Left cardiac atrium (tissue), 4 donors: ENCODE data around the gene TBC1D5. TPM values are rescaled to one million over a fixed set of nuclear protein-coding genes. Genes with fewer than 3 reads are reported as not detected.
"Not testable (repeated sequence)": the region's sequence is repeated elsewhere in the genome, so short reads cannot be mapped to it uniquely, and the experiment has no call there.

Source experiments
- ATAC-seq, 2 donors: fragments of 200-7000 bp; cut with Tn5 transposase; one replicate each; pipeline ENCODE4 v1.9.1; 2020; ENCODE audit warnings: mild to moderate bottlenecking in 2 of 2, moderate library complexity in 2 of 2
- DNase-seq: peaks from one replicate; pipeline ENCODE4 v3.0.0-alpha.2; 2020
- intact Hi-C, 2 donors: fragments of 100-400 bp; cut with DNase I; formaldehyde crosslinking; loops; one replicate each; pipeline versions ENCODE4 v1.14.1 to v1.15.1; 2022 to 2023
- total RNA-seq, 2 donors: library from RNA; stranded (reverse); fragmentation: NEBNext Ultra II Directional; extraction: Animal tissue kit (Norgen Biotek cat#: 25700); gene quantifications; one replicate each; pipeline ENCODE4 v1.2.1, GENCODE V29; 2021
- donor health status: DM: no; HTN: yes; CAD: no.
- donor health status: DM: no; HTN: yes; CAD: no; lungs with severe emphysema.
- donor health status: DM: yes; HTN: yes; CAD: no.
- donor health status: Dilated cardiomyopathy.

Gene TBC1D5
- total RNA-seq, 2 donors from 2014 or later, result 33.2 to 38.7 TPM

DNA sequence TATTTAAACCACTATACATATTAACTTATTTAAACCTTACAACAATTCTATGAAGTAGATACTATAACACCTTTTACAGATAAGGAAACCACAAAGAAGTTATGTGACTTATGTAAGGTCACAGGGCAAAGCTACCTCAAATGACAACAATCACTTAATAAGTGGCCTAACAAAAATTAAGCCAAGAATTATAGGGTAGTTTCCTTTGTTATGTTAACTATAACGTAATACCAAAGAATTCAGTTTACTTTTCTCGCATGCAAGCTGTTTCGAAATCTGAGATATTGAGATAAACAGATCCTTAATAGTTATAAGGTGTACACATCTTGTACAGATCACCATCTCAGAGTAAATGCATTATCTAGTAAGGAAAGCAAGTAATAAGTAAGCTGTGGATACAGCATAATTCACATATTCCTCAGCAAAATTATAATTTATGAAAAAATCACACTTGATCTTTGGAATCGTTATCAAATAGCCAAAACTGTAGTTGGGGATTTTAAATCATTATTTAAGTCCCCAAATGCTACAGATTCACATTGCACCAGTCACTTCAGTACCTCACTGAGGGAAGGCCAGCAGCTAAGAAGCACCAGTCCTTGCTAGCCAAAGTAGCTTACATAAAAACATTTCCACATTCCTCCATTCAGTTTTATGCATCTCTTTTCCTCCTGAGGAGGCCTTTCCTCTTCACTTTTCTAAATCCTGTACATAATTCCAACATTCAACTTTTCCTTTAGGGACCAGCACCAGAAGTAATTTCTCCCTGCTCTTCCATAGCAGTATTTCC is 226.8 kb downstream of the TBC1D5 start:
- intact Hi-C loops, result no loop called here
- no peak for ATAC-seq
- no peak for DNase-seq

- DNase-seq (no peak), ATAC-seq (no peak)
- intact Hi-C loops, result no loop called here
Measured at GRCh38 chr3:17514597-17514996, 227.8 kb downstream of the TBC1D5 start.

DNA sequence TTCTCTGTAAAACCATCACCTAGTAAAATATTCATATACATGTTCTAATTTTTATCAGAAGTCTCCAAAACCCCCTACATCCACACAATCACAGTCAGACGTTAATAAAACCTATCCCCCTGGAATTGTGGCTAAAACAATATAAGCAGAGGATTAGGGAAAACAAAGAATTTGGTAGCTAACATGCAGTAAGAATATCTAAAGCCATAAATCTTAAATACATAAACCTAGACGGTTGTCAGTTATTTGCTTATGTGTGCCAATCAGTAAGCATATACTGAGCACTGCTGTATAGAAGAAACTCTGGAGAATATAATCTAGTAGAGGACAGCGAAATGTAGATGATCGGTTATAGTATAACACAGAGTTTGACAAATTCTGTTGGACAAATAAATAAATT is 232.2 kb downstream of the TBC1D5 start:
- intact Hi-C loops, result no loop called here
- ATAC-seq (no peak), DNase-seq (no peak)

- no peak for DNase-seq
- ATAC-seq, result no peak
- intact Hi-C loops, result no loop called here
Measured at GRCh38 chr3:17508180-17508752, 234.2 kb downstream of the TBC1D5 start.

GRCh38 chr3:17507480-17507879 is 235.0 kb downstream of the TBC1D5 start:
- DNase-seq (no peak), ATAC-seq (no peak)
- intact Hi-C loops, result no loop called here

GRCh38 chr3:17505856-17506255 is 236.6 kb downstream of the TBC1D5 start:
- ATAC-seq, result no peak
- no peak for DNase-seq
- intact Hi-C loops, result no loop called here

GRCh38 chr3:17501745-17502144 is 240.7 kb downstream of the TBC1D5 start:
- intact Hi-C loops, result no loop called here
- ATAC-seq (no peak), DNase-seq (no peak)

DNA sequence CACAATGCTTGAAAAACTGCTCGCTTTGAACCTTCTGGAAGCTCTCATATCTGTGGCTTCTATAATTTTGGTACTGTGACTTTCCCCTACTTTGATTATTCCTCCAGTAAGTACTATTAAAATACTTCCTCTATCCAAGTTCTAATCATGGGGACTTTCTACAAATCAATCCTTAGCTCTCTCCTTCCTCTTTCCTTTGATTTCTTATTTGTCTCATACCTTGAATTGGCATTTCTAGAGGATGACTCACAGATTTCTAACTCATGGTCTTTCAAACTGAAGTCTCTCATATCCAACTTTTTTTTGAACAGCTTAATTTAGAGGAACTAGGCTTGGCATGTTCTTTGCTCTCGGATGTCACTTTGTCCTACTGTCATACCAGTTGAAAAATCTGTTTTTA is 241.8 kb downstream of the TBC1D5 start:
- intact Hi-C loops, result no loop called here
- no peak for ATAC-seq

DNA sequence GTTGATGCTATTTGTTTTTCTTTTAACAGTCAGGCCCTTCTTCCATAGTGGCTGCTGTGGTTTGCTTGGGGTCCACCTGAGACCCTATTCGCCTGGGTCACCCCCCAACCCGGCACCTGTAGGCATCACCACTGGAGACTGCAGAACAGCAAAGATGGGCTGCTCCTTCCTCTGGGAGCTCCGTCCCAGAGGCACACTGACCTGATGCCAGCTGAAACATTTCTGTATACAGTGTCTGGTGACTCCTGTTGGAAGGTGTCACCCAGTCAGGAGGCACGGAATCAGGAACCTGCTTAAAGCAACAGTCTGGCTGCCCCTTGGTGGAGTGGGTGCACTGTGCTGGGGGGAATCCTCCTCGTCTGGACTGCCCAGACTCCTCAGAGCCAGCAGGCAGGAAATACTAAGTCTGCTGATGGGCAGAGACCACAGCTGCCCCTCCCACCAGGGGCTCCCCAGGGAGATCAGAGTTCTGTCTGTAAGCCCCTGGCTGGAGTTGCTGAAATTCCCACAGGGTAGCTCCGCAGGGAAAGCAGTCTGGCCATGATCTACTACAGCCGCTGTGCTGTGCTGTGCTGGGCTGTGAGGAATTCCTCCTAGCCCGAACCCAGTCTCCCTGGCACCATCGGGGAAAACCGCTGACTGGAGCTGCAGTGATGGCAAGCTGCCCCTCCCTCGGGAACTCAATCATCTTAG is 248.2 kb downstream of the TBC1D5 start:
- DNase-seq (no peak), ATAC-seq (peak; percentile 24 to 87)
- intact Hi-C loops, result no loop called here

More for the DNA sequence above, 241.8 kb downstream of the TBC1D5 start:
- DNase-seq, result no peak

DNA sequence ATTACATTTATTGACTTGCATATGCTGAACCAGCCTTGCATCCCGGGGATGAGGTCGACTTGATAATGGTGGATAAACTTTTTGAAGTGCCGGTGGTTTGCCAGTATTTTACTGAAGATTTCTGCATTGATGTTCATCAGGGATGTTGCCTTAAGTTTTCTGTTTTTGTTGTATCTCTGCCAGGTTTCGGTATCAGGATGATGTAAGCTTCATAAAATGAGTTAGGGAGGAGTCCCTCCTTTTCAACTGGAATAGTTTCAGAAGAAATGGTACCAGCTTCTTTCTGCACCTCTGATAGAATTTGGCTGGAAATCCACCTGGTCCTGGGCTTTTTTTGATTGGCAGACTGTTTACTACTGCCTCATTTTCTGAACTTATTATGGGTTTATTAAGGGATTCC is 250.8 kb downstream of the TBC1D5 start:
- ATAC-seq (peak in 1 of 2 donors; percentile 86), DNase-seq (no peak)
- intact Hi-C loops, result no loop called here

GRCh38 chr3:17491190-17491589 is 251.2 kb downstream of the TBC1D5 start:
- DNase-seq, ATAC-seq: not testable (repeated sequence)

DNA sequence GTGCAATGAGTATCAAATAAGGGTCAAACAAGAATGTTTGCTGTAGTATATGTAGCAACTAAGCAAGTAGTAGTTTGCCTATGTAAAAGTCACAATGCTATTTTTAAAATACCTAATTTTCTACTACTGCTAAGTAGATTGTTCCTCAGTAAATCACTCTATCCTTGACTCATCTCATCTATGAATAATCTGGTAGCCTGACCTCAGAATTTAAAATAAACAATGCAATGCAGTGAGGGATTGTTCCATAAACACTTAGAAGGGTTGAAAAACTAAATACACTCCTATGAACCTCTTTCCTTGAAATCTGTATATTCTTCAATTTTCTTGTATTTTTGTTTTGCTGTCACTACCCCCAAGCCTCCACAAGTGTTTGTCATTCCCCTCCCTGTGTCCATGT is 253.3 kb downstream of the TBC1D5 start:
- DNase-seq, result no peak
- intact Hi-C loops, result no loop called here

More at GRCh38 chr3:17491190-17491589, 251.2 kb downstream of the TBC1D5 start:
- intact Hi-C loops, result not testable (repeated sequence)

GRCh38 chr3:17481116-17481515 is 261.3 kb downstream of the TBC1D5 start:
- intact Hi-C loops, result no loop called here
- ATAC-seq, result peak; percentile 57 to 90
- DNase-seq, result peak; percentile 28

More for the DNA sequence above, 253.3 kb downstream of the TBC1D5 start:
- no peak for ATAC-seq

- DNase-seq (no peak), ATAC-seq (no peak)
- intact Hi-C loops, result no loop called here
Measured at GRCh38 chr3:17479681-17480405, 262.6 kb downstream of the TBC1D5 start.

GRCh38 chr3:17478673-17479072 is 263.8 kb downstream of the TBC1D5 start:
- peak in 1 of 2 donors; percentile 62 for ATAC-seq
- intact Hi-C loops, result no loop called here

GRCh38 chr3:17473761-17474160 is 268.7 kb downstream of the TBC1D5 start:
- ATAC-seq (no peak), DNase-seq (no peak)
- intact Hi-C loops, result no loop called here

More at GRCh38 chr3:17478673-17479072, 263.8 kb downstream of the TBC1D5 start:
- no peak for DNase-seq

- intact Hi-C loops, result no loop called here
- DNase-seq, result no peak
- no peak for ATAC-seq
Measured at GRCh38 chr3:17469954-17470353, 272.5 kb downstream of the TBC1D5 start.

GRCh38 chr3:17469520-17469919 is 272.9 kb downstream of the TBC1D5 start:
- intact Hi-C loops, result no loop called here
- no peak for DNase-seq
- no peak for ATAC-seq

GRCh38 chr3:17466028-17466427 is 276.4 kb downstream of the TBC1D5 start:
- DNase-seq, result no peak
- intact Hi-C loops, result no loop called here
- ATAC-seq, result no peak
